Activated T-cell treated with anti-CD3 and anti-CD28 coated beads, Interleukin-2, amount 50 U/mL, for 1 hour (primary cell): Measurements from ENCODE around the gene PIK3C2G.
"Not testable (repeated sequence)": the region's sequence is repeated elsewhere in the genome, so short reads cannot be mapped to it uniquely, and the experiment has no call there.

Experiments
- DNase-seq: peaks from one replicate; pipeline ENCODE4 v3.0.0-alpha.2; 2020

PIK3C2G gene, protein sequence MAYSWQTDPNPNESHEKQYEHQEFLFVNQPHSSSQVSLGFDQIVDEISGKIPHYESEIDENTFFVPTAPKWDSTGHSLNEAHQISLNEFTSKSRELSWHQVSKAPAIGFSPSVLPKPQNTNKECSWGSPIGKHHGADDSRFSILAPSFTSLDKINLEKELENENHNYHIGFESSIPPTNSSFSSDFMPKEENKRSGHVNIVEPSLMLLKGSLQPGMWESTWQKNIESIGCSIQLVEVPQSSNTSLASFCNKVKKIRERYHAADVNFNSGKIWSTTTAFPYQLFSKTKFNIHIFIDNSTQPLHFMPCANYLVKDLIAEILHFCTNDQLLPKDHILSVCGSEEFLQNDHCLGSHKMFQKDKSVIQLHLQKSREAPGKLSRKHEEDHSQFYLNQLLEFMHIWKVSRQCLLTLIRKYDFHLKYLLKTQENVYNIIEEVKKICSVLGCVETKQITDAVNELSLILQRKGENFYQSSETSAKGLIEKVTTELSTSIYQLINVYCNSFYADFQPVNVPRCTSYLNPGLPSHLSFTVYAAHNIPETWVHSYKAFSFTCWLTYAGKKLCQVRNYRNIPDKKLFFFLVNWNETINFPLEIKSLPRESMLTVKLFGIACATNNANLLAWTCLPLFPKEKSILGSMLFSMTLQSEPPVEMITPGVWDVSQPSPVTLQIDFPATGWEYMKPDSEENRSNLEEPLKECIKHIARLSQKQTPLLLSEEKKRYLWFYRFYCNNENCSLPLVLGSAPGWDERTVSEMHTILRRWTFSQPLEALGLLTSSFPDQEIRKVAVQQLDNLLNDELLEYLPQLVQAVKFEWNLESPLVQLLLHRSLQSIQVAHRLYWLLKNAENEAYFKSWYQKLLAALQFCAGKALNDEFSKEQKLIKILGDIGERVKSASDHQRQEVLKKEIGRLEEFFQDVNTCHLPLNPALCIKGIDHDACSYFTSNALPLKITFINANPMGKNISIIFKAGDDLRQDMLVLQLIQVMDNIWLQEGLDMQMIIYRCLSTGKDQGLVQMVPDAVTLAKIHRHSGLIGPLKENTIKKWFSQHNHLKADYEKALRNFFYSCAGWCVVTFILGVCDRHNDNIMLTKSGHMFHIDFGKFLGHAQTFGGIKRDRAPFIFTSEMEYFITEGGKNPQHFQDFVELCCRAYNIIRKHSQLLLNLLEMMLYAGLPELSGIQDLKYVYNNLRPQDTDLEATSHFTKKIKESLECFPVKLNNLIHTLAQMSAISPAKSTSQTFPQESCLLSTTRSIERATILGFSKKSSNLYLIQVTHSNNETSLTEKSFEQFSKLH (N-terminal part only)

DNA sequence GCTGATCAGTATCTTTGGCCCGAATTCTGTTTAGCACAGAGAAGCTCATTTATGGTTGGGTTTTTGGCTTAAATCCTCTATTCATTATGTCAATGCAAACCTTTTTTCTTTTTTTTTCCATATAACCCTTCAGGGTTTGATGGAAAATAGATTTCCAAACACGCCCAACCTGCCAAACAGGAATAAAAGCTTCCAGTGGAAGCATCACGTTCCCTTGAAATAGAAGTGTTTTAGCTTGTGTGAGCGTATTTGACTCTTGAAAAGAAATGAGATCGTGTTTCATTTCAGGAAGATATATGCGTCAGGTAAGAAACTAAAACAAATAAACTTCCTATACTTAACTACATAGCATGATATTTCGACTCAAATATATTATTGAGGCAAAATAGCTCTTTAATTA, at the start of gene PIK3C2G:
Gene PIK3C2G, plus strand, starts transcription at position 246 of the 400 bp plus-strand sequence. CDS start 20,564 bp downstream, outside the sequence.
- no peak for DNase-seq

DNA sequence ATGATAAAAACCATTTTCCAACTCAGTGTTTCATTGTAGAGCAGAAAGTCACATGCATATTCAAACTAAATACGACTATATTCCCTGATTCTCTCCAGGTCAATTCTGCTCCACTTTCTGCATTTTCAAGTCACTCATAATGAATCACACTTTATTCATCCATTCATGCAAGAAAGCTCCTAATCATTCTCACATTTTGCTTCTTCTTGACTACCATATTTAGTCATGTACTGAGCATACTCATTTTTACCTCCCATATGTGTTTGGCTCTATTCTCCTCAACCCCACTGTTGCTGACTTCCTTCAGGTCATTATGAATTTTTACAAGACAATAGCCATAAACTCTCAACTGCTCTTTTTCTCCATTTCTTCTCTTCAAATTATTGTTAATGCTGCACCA, 43.4 kb upstream of the PIK3C2G start:
- DNase-seq, result no peak

DNA sequence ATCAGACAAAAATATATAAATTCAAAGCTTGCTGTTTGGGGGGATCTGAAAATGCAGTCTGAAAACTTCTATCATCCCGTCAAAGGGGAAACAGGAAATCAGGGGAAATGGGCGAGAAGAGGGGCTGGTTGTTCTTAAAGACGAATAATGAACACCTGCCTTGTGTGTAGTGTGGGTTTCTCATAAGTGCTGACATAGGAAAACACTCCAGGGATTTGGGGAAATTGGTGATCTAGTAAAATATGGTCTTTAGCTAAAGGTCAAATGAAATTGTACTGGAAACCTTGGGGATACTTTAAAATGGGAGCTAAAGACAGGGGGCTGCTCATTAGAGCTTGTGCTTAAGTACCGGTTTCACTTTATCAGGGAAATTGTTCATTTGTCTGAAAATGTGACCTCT, 39.6 kb upstream of the PIK3C2G start:
- DNase-seq, result no peak

DNA sequence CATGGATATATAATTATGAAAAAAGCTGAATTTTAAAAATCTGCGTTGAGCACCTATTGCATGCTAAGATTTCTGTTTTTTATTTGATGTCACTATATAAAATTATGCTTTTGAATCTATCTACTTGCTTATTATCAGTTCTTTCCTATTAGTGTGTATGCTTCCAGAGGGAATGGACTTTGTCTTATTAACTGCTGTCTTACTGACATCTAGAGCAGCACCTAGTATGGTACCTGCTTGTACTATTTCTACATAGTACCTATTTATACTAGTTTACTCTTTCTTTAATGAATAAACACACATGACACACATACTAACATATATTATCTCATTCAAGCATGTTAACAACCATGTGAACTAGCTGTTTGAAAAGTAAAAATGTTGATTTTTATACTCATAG, 38.6 kb upstream of the PIK3C2G start:
- DNase-seq, result no peak

DNA sequence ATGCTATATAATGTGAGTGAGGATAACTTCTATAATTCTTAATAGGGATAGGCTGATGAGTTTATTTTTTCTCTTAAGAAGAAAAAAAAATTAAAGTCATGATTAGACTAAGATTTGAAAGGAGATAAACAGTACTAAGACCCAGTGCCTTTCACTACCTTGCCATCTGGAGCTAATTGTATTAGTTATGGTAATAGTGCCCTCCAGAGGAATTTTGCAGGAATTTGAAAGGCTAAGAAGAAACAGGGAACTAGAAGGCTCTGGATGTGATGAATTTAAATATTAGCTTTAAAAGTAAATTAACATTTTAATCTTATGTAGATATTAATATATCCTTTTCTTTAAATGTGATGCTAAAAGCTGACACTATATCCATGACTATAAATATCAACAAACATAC, 36.6 kb upstream of the PIK3C2G start:
- DNase-seq, result no peak

DNA sequence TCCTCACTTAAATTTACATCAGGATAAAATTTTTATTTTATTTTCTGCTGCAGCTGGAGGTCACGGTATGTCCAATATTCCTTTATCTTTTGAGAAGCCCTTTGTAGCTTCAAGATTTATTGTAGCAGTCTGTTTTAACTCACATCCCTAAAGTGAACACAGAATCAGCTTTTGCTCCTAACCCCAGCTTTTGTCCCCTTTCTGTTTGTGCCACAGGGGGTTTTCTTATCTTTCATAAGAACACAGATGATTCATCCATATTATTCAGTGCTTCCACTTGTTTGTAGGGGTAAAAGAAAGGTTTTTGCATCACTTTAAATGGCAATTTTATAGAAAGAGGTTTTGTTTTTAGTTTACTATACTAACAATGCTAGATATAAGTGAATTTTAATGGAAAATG, 21.8 kb upstream of the PIK3C2G start:
- DNase-seq, result no peak

DNA sequence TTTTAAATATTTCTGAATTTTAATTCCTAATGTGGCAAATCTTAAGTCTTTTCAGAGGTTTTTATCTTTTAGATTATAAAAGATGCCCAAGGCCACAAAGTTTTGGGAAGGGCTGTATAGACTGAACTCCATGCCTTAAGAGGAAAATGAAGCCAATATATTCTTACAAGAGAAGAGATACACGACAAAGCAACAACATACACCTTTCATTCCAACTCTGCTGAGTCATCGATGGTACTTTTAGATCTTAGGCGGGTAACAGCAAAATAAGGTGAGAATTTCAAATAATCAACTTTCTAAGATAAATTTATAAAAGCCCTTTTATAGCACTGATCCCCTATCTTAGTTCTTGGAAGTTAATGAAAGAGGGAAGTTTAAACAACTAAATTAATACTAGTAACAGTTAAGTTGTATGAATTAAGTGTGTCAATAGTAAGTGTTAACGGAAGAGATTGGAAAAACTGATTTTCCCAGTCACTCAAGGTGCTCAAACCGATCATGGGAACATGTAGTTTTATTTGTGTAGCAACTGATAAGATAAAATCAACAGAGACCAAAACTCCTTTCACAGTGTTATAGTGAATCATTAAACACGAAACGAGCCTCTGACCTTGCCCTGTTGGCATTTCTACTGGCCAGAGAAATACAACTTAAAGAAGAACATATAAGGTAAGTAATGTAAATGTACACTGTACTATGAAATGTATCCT, 18.8 kb upstream of the PIK3C2G start:
- no peak for DNase-seq

DNA sequence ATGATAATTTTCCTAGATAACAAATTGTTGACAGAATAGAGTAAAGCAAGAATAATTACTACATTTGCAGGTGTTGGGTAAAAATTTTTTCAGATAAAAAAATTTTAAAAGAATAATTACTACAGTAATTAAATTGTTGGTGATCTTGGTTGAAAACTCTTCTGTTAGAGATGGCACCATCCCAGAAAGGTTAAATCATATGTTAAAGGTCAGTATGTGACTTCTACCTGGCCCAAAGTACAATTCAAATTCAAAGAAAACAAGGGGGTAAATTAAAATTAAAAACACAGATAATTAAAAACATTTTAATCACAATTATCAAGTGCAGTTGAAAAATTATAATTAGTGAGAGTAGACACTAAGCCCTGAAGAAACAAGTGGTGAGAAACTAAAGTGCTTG, 18.1 kb upstream of the PIK3C2G start:
- DNase-seq, result no peak

DNA sequence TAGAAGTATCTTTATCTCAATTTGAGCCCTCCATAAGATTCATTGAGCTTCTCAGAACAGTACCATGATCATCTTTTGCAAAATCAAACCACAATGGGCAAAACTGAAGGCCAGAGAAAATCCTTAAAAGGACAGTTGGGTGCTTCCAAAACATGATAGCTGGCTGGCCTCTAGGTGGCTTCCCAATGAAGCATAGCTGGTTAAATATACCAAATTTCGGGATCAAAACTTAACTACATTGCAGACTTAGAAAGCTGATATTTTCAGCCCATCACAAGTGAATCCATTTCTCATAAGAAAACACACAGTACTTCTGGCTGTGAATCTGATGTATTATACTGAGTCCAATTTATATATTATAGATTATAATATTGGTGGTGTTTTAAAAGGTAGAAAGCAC, 15.3 kb upstream of the PIK3C2G start:
- DNase-seq, result no peak

DNA sequence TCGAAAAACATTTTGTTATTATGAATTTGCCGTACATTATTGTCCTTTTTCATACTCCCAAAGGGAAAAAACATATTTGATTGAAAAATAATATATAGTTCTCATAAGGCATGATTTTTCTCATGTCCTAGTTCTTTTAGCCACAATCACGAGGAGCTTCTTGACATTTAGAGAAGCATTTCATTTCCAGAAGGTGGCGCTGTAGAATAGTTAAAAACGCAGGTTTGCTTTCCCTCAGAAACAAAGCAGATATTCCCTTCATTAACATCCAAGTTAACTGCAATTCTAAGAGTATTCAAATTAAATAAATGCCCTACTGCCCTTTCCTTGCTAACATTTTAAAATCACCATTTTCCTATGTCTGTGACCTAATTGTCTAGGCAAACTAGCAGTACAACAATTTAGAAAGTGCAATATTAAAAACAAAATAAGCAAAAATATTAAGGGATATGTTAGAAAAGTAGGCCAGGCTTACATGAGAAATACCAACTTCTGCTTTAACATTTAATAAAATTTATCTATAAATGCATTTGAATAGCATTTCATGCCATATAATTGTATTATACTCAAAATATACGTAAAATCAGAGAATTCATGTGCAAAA, 10.9 kb upstream of the PIK3C2G start:
- no peak for DNase-seq

DNA sequence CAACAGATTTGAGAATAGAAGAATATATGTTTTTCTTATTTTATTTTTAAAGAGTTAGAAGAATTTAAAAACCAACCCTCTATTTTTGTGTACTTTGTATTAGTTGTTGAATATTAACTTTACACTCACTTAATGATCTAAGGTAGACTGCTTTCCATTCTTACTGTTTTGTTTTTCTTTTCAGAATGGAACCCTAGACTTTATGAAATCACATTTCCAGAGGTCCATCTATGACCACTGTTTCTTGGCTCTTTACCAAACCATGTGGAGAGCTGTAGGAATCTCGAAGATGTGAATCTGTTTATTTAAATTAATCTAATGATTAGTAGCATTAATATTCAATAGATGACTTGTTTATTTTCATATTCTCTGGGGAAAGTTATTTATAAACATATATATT, 7.2 kb upstream of the PIK3C2G start:
- DNase-seq, result no peak

DNA sequence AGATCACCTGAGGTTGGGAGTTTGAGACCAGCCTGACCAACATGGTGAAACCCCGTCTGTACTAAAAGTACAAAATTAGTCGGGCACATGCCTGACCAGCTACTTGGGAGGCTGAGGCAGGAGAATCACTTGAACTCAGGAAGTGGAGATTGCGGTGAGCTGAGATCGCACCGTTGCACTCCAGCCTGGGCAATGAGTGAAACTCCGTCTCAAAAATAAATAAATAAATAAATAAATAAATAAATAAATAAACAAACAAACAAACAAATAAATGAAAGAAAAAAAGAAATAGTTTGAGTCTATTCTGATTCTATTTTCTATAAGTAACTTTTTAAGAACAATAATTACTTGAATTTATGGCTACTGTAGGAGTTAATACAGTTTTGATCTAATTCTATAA, 6.3 kb upstream of the PIK3C2G start:
- not testable (repeated sequence) for DNase-seq

DNA sequence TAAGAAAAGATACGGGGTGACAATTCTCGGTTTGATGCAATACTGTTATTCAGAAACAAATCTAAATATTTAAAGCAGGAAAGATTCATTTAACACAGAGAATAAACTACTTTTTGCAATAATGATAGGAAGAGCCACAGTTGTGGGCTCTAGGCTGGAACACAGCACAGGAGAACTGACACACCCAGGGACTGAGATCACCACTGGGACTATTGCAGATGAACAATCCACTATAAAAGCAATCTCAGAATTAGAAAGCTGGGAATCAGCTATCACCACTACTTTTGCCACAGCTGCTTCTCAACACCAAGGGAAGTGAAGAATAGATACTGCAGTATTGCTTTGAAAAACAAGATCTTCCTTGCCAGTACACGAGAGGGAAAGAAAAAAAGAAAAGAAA, 4.1 kb upstream of the PIK3C2G start:
- no peak for DNase-seq

DNA sequence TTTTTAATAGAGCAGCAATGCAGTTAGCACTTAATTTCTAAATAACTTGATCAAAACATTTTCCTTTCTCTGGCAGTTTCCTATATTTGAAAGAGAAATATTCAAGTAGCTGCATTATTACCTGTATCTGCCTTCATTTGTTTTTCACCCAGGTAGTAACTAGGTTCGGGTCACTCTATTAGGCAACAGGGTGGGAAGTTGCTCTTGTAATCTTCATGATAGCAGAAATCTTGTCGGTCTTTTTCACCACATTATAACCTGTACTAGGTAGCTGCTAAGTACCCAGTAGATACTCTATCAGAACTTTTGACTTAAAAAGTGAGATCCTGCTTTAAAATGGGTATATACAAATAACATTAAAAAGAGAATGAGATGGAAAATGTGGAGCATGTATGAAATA, 2.4 kb upstream of the PIK3C2G start:
- no peak for DNase-seq

DNA sequence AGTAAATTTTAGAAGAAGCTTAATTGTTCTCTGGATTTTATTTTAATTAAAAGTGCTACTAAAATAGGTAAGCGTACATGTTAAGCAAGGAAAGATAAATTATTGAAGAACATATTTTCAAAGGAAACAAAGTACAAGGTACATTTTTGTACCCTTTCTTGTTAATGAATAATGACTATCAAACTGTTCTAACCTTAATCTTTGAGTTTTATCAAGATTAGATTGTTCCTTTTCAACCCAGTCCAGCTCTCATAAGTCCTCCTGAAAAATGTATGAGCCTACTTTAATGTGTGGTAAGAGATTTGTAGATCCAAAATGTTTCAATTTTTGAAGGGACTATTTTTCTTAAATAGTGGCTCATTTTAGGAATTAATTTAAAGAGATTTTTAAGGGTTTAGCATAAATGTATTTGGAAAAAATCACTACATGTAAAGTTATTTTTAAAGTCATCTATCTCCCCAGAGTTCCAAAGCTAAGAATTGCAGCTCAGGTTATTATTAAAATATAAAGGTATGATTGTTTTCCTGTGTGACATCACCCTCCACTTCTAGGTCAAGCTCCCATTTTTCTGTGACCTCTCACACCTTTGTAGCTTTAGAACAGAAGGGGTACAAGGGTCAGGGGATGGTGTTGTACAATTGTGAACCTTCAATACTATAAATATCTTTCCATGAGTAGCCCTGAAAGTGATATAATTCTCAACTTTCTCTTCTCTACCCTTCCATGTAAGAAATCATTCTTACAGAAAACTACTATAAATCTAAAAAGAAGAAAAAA, 1.2 kb upstream of the PIK3C2G start:
- DNase-seq, result no peak

DNA sequence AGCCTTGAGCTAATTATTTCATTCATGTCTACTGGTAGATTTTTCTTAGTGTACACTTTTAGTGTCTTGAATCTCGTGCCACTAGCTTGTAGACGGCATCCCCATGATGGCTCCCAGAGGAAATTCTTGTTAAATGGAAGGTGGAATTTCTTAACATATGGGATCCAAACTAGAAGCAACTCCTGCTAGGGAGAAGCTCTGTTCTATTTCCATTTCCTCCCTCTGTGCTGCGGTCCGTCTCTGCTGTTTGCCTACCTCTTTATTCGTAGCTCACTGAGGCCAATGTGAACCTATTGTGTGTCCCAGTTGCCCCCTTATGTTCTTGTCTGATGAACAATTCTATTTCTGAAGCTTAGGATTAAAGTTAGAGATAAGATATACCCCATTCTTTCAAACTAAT, 588 bp downstream of the PIK3C2G start:
- DNase-seq, result no peak

DNA sequence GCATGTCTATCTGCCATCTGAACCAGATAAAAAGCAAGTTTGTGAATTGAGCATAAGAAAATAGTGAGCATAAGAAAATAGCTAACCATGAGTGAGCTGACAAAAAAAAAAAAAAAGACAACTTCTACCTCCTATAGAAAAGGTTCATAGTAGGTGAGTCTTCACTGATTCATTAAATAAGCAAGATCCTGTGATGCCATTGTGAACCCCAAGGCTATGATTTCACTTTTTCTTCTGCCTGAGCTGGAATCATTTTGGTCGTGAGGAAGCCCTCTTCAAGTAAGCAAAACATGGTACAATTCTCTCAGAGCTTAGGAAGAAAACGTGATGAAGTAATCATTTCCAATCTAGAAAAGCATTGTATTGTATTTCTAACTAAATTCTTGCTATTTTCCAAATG, 1.2 kb downstream of the PIK3C2G start:
- DNase-seq, result no peak

DNA sequence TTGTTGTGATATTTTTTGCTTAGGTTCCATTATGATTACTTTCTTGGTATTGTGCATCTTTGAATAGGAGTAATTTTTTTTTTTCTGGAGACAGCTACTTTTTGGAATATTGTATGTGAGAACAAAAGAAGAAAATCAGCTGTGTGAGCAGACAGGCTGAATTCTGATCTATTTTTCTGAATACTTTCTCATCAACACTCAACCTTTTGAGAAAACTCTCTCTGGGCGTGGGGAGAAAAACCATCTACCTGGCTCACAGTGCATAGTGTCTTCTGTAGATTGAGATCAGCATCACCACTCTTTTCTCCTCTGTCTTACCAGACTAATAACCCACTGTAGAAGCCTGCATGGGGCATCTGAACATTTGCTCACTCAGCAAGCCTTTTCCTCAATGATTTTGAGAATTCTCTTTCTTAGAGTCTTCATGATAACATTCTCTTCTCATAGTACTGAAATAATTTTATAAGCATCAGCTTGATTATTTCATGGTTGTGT, 3.3 kb downstream of the PIK3C2G start:
- no peak for DNase-seq

DNA sequence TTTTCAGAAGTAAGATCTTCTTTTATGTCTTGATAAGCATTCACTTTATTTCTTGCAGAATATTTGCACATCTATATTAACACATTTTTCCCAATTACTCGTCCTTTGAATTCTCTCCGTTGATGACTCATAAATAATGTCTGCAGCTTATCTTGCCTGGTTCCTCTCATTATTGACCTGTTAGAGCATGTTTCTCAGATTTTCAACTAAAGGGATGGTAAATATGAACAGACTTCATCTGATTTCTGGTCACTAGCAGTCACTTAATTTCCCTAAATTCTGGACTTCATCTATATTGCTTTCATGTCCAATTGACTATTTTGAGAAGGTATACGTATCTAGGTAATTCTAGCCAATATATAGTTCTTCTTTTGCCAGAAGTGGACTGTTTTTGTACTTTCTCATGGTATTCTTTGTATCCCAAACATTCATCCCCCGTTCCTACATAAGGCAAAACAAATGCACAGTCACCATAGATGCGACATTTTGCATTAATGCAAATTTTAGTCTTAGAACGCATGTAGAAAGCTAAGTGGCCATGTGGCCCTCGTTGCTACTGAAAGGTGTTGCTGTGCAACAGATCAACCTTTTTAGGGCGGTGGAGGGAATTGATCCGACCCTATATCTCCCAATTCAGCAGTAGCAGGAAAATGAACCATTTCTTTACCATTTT, 6.2 kb downstream of the PIK3C2G start:
- no peak for DNase-seq

DNA sequence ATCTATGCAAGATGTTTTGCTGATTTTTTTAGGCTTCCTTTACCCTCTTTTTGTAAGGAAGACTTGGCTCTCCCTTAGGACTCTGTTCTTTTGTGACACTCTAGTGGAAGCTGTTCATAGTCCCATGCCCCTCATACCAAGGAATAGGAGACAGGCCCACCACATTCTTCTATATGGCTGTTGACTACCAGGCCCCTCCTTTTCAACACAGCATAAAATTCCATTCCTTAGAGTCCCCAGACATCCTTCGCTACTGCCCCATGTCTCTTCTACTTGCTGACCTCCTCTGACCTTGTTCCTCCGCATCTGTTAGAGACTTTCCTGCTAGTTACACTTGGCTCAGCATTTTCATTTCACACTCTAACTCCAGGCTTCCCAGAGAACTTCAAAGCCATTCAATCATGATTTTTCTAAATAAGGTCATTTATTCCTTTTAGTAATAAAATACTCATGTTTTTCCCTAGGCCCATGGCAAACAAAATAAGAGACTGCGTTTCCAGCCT, 9.7 kb downstream of the PIK3C2G start:
- DNase-seq, result no peak
